Stimulated activated naive CD8-positive, alpha-beta T cell treated with anti-CD3 and anti-CD28 coated beads, Interleukin-15, Interleukin-2, amounts not matched to agents 100 U/mL and 50 U/mL, for 24 hours (primary cell): ENCODE measurements around the gene DOCK8.
"Not testable (repeated sequence)": the region's sequence is repeated elsewhere in the genome, so short reads cannot be mapped to it uniquely, and the experiment has no call there.

Experiments
- ATAC-seq: fragments of 150-1000 bp; cut with Tn5 transposase; one replicate; pipeline ENCODE4 v1.10.0; 2021
- DNase-seq: peaks from one replicate; pipeline ENCODE4 v3.0.0; 2021

Gene DOCK8

GRCh38 chr9:214648-215493, at the start of gene DOCK8:
Gene DOCK8 (plus strand): TSS chr9:214865. CDS start chr9:214977, 112 bp downstream.
- ATAC-seq (peak; percentile 89), DNase-seq (peak; percentile 73)

- not testable (repeated sequence) for ATAC-seq, DNase-seq
These were observed 44.9 kb upstream of the DOCK8 start for GRCh38 chr9:169757-170156.

DNA sequence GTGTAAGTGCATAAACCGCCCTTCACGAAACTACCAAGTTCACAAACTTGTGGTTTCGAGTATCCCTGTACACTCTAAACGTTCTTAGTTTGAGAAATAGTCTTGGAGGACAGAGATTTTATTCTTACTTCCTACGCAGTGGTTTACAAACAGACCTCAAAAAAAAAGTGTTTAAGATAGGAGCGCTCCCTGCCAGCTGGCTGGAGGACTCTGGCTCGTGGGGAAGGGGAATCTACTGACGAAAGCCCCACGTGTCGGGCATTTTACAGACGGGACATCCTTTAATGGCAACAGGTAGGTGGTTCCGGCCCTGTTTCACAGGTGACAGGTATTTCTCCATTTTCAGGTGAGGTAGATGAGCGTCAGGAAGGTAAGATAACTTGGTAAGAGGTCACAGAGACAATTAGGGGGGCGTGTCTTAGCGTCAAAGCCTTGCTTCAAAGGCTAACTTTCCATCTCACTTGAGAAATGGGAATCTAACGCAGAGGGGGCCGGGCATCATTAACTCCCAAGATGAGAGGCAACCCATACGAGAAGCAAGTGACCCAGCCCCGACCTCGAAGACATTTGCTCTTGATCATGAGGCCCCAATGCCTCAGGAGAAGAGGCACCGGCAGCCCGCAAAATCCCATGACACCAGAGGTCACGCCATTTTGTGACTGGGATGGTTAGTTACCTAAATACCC, 36.4 kb upstream of the DOCK8 start:
- not testable (repeated sequence) for ATAC-seq, DNase-seq

GRCh38 chr9:178970-179383, 35.7 kb upstream of the DOCK8 start, which contains the start of gene ZNG1A:
Gene ZNG1A (minus strand): TSS chr9:179056. CDS start chr9:178969, 87 bp downstream.
- ATAC-seq: not testable (repeated sequence)
- peak; percentile 72 for DNase-seq

GRCh38 chr9:199601-200000, 15.1 kb upstream of the DOCK8 start:
- DNase-seq, ATAC-seq: not testable (repeated sequence)

DNA sequence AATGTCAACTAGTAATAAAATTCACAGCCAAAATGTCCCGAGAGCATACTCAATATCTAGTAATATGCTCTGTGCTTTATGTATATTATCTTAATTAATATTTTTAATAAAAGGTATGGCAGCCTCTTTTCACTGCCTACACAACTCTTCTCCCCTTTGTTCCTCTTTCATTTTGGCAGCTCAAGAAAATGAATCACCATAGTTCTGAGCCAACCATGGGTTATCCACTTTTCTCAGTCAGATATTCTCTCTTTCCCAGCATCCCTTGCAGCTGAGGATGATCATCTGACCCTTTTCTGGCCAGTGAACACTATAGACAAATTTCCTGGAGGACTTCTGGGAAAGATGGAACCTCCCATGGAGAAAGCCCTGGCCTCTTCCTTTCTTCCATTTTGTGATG, 8.2 kb upstream of the DOCK8 start:
- DNase-seq: no peak
- no peak for ATAC-seq

DNA sequence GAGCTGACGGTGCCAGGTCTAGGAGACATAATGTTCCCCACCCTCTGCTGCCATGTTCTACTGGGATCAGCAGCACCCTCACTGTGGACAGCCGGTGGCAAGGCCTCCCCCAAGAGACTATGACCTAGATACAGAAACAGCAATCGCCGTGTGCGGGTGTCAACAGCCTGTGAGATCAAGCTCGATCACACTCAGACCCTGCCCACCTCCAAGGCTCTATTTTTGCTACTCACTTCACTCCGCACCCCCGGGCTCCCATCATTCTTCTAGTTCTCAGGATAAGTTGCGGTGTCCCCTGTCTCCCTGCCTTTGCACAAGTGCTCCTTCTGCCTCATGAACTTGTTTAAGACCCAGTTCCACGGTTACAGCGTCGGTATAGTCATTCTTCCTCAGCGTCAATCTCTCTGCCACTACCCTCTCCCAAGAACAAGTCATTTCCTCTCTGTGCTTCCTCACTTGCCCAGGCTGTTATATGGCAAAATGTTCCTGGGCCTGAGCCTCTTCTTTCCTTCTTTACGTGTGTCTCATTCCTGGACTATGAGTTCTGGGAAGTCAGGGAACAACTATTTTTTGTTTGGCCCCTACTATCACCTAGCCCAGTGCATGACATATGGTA, 5.4 kb upstream of the DOCK8 start:
- DNase-seq (no peak), ATAC-seq (no peak)

DNA sequence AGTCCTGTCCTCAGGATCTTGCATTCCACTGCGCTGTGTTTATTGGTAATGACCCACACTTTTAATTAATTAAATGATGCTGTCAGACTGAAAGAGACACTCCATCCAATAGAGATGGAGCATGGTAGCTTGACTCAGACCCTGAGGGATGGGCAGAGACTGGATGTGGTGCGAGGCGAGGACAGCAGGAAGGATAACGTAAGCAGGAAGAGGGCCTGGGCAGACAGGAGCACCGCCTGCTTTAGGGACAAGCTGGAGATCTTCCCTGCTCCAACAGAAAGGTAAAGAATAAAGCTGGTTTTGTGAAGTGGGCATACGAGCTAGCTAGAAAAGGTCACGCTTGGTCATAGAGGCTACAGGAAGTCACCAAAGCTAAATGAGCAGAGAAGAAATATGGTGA, 3.6 kb upstream of the DOCK8 start:
- no peak for DNase-seq
- ATAC-seq: no peak

DNA sequence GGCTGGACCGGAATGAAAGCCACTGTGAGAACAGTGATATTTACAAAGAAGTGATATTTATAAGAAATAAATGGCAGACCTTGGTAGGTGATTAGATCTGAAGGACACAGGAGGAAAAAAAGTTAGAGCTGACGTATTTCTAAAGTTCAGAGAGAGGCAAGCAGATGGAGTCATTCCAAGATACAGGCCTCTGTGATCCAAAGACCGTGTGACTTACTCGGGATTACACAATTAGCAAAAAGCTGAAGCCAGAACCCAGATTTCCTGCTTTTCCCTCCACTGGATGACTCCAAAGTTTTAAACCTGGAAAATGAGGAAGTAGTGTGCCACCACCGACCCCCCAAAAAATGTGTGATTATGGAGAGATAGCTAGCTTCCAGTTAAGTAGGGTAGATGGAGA, 3.1 kb upstream of the DOCK8 start:
- ATAC-seq: no peak
- no peak for DNase-seq

DNA sequence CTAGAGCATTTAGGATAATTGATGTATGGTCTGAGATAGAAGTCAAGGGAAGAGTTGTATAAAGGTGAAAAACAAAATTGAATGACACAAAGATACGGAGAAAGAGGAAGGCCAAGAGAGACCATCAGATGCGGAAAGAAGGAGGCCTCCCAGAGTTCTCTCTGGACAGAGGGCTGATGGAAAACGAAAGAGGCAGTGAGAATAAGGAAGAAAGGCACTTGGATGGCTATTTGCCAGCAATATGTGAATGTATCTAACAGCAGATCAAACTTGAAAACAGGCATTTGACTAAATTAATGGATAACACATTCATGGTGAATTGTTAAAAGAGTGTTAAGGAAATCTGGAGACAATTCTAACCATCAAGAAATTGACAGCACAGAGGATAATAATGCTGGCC, 2.4 kb upstream of the DOCK8 start:
- no peak for DNase-seq
- no peak for ATAC-seq

GRCh38 chr9:213901-214300, 764 bp upstream of the DOCK8 start:
- not testable (repeated sequence) for ATAC-seq, DNase-seq

- no peak for ATAC-seq
- no peak for DNase-seq
These were observed 366 bp upstream of the DOCK8 start for GRCh38 chr9:214351-214647.

DNA sequence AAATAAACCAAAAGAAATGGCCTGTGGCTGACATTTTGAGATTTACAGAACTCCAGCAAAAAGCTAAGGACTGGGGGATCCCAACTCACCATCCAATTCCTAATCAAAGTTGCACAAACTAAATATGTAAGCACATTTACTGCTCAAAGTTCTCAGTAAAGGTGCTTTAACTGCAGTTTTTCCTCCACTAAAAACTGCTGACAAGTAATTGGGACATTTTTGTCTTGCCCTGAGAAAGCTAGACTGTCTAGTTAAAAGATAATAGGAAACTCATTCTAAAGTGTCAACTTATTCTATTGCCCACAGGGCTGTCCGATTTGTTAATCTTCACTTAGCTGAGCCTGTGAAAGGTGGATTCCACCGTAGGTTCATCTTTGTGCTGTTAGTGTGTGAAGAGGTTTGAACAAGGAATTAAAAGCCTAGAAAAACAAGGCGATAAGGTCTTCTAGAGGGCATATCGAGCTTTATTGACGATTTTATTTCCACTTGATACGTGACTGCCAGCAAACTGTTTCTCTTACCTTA, 1.0 kb downstream of the DOCK8 start:
- ATAC-seq (no peak), DNase-seq (no peak)

DNA sequence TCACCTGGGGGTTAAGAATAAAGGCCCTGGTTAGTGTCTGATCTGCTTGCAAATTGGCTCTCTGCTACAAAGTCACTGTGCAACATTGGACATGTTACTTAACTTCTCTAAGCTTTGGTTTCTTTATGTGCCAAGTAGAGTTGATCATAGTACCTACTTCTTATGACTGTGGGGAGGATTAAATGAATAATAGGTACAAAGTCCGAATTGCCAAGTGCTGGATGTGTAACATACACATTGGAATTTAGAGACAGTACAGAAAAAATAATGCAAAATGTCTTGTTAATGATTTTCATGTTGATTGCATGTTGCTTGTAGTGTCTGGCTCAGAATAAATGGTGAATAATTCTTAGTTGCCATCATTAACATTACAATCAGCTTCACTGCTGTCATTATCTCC, 2.2 kb downstream of the DOCK8 start:
- DNase-seq (no peak), ATAC-seq (no peak)

GRCh38 chr9:217950-218349, 3.3 kb downstream of the DOCK8 start:
- ATAC-seq (no peak), DNase-seq (no peak)

DNA sequence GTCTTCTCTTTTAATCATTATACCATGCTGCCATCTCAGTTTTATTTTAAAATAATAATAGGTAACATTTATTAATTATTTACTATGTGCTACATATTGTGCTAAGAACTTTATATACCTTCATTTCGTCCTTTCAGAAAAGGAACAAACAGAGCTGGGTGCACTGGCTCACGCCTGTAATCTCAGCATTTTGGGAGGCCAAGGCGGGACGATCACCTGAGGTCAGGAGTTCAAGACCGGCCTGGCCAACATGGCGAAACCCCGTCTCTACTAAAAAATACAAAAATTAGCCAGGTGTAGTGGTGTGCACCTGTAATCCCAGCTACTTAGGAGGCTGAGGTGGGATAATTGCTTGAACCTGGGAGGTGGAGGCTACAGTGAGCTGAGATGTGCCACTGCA, 4.4 kb downstream of the DOCK8 start:
- ATAC-seq, DNase-seq: not testable (repeated sequence)

DNA sequence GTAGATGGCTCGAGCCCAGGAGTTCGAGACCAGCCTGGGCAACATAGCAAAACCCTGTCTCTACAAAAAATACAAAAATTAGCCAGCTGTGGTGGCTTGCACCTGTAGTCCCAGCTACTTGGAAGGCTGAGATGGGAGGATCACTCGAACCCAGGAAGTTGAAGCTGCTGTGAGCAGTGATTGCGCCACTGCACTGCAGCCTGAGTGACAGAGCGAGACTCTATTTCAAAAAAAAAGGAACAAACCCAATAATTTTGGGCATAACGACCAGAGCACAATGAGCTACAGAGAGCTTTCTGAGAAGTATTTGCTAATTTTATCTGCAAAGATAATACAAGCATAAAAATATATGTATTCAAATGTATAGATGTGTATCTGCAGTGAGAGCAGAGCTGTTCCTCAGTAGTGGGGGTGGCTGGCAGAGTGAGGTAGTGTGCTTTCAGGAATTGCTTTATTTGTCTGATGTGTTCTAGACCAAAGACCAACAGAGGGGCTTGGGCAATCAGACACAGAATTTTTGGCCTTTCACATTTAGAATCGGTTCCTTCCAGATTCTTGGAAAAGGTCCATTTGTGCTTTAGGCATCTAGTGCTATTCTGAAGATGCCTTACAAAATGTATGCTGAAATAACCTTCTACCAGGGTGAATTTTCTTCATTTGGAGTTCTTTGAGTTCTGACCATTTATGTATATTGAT, 5.2 kb downstream of the DOCK8 start:
- ATAC-seq (no peak), DNase-seq (no peak)

GRCh38 chr9:221989-222776, 7.5 kb downstream of the DOCK8 start:
- ATAC-seq (no peak), DNase-seq (no peak)

GRCh38 chr9:223152-223551, 8.5 kb downstream of the DOCK8 start:
- ATAC-seq: no peak

DNA sequence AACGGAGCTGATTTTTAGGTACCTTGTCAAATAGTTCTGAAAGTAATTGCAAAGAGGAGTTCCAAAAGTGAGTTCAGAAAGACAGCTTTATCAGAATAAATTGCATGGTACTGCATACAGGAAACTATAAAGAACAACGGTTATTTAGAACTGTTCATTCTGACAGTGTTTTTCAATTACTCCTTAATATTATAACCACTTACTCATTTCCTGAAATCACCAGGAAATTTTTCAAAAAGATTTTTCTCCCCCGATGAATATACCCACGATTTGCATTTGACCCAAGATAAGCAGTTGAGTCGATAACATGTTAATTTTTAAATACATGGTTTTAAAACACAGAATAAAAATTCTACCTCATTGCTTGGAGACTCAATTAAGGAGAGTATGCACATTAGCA, 9.4 kb downstream of the DOCK8 start:
- ATAC-seq: no peak
- DNase-seq: no peak

More at GRCh38 chr9:223152-223551, 8.5 kb downstream of the DOCK8 start:
- no peak for DNase-seq
